Measurements from ENCODE around the gene TMEM243. TPM values are rescaled to one million over a fixed set of nuclear protein-coding genes. Genes with fewer than 3 reads are reported as not detected.

The TMEM243 gene
- total and polyA plus RNA-seq, 4 donors, result 58.1 to 120 (median 85.1) TPM

GRCh38 chr7:87199700-87200450, 19.7 kb downstream of the TMEM243 start:
- DNase-seq (no peak), ATAC-seq (ENCODE audit: insufficient read depth, low FRiP score) (no peak)
- H3K9me3 ChIP-seq (ENCODE audit: control insufficient read depth in 4 of 4, insufficient read depth in 3 of 4, low read length in 3 of 4), result peaks cover 0 to 4% (median 0%) of the 10 kb centered on the region in 4 donors
- peak overlapping the region in 1 of 2 donors; percentile 52 for H3K27ac ChIP-seq (ENCODE audit: low read depth in 1 of 2, low read length in 1 of 2)
- H3K27me3 ChIP-seq (ENCODE audit: control insufficient read depth in 3 of 3, insufficient read depth in 3 of 3, low read length in 2 of 3), result no peaks in the 10 kb centered on the region
- H3K4me3 ChIP-seq, result no peak overlapping the region
- TF ChIP-seq, protein P1, sequence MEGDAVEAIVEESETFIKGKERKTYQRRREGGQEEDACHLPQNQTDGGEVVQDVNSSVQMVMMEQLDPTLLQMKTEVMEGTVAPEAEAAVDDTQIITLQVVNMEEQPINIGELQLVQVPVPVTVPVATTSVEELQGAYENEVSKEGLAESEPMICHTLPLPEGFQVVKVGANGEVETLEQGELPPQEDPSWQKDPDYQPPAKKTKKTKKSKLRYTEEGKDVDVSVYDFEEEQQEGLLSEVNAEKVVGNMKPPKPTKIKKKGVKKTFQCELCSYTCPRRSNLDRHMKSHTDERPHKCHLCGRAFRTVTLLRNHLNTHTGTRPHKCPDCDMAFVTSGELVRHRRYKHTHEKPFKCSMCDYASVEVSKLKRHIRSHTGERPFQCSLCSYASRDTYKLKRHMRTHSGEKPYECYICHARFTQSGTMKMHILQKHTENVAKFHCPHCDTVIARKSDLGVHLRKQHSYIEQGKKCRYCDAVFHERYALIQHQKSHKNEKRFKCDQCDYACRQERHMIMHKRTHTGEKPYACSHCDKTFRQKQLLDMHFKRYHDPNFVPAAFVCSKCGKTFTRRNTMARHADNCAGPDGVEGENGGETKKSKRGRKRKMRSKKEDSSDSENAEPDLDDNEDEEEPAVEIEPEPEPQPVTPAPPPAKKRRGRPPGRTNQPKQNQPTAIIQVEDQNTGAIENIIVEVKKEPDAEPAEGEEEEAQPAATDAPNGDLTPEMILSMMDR (IDR thresholded peaks at IDR 0.05; ENCODE audit: control extremely low read depth, extremely low read depth), result no peak
- H3K4me1 ChIP-seq (ENCODE audit: control insufficient read depth in 5 of 5, insufficient read depth in 5 of 5, low read length in 5 of 5), result peaks cover 0 to 8% (median 0%) of the 10 kb centered on the region in 5 donors
- WGBS, 2 donors, result 69 to 77% methylated on average over 6 of the region's 6 CpGs
- no peak overlapping the region for H3K9ac ChIP-seq (ENCODE audit: insufficient read depth in 1 of 2, low read length in 2 of 2)
- H3K36me3 ChIP-seq (ENCODE audit: control insufficient read depth in 4 of 4, insufficient read depth in 4 of 4, low read length in 4 of 4), result peaks cover 17 to 28% (median 26%) of the 10 kb centered on the region in 4 donors

- peaks cover 0 to 8% (median 0%) of the 10 kb centered on the region in 5 donors for H3K4me1 ChIP-seq (ENCODE audit: control insufficient read depth in 5 of 5, insufficient read depth in 5 of 5, low read length in 5 of 5)
- no peak overlapping the region for H3K27ac ChIP-seq (ENCODE audit: low read depth in 1 of 2, low read length in 1 of 2)
- DNase-seq (no peak), ATAC-seq (ENCODE audit: insufficient read depth, low FRiP score) (no peak)
- TF ChIP-seq, protein P1 (IDR thresholded peaks at IDR 0.05; ENCODE audit: control extremely low read depth, extremely low read depth), result no peak
- H3K27me3 ChIP-seq (ENCODE audit: control insufficient read depth in 3 of 3, insufficient read depth in 3 of 3, low read length in 2 of 3), result no peaks in the 10 kb centered on the region
- no peak overlapping the region for H3K9ac ChIP-seq (ENCODE audit: insufficient read depth in 1 of 2, low read length in 2 of 2)
- H3K36me3 ChIP-seq (ENCODE audit: control insufficient read depth in 4 of 4, insufficient read depth in 4 of 4, low read length in 4 of 4), result peaks cover 14 to 33% (median 27%) of the 10 kb centered on the region in 4 donors
- WGBS, 2 donors, result 71 to 75% methylated on average over 1 of the region's 1 CpG
- H3K9me3 ChIP-seq (ENCODE audit: control insufficient read depth in 4 of 4, insufficient read depth in 3 of 4, low read length in 3 of 4), result no peaks in the 10 kb centered on the region
- no peak overlapping the region for H3K4me3 ChIP-seq
Observed at GRCh38 chr7:87199241-87199640, 20.3 kb downstream of the TMEM243 start.

DNA sequence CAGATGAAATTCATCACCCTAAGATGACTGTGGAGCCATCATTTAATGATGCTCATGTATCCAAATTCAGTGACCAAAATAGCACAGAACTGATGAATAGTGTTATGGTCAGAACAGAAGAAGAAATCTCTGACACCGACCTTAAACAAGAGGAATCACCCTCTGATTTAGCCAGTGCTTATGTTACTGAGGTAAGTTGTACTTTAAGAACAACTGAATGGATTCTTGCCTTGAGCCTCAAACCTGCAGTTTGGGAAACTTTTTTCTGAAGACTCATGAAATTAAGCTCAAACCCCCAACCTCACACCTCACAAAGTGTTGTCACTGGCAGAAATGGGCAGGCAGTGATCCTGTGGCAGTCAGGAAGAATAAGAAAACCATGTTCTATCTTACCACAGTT, 25.6 kb downstream of the TMEM243 start:
- no peak overlapping the region for H3K4me3 ChIP-seq
- no peak overlapping the region for H3K27ac ChIP-seq (ENCODE audit: low read depth in 1 of 2, low read length in 1 of 2)
- TF ChIP-seq, protein P1 (IDR thresholded peaks at IDR 0.05; ENCODE audit: control extremely low read depth, extremely low read depth), result no peak
- no peak overlapping the region for H3K9ac ChIP-seq (ENCODE audit: insufficient read depth in 1 of 2, low read length in 2 of 2)
- DNase-seq (no peak), ATAC-seq (ENCODE audit: insufficient read depth, low FRiP score) (no peak)
- no peaks in the 10 kb centered on the region for H3K27me3 ChIP-seq (ENCODE audit: control insufficient read depth in 3 of 3, insufficient read depth in 3 of 3, low read length in 2 of 3)
- peaks cover 17 to 65% (median 38%) of the 10 kb centered on the region in 4 donors for H3K36me3 ChIP-seq (ENCODE audit: control insufficient read depth in 4 of 4, insufficient read depth in 4 of 4, low read length in 4 of 4)
- peaks cover 0 to under 1% (median 0%) of the 10 kb centered on the region in 5 donors for H3K4me1 ChIP-seq (ENCODE audit: control insufficient read depth in 5 of 5, insufficient read depth in 5 of 5, low read length in 5 of 5)
- WGBS, 2 donors, result 95 to 98% methylated on average over 1 of the region's 1 CpG
- H3K9me3 ChIP-seq (ENCODE audit: control insufficient read depth in 4 of 4, insufficient read depth in 3 of 4, low read length in 3 of 4), result no peaks in the 10 kb centered on the region
